Liver (tissue), 9 donors: ENCODE measurements around the gene RBFOX1. TPM values are rescaled to one million over a fixed set of nuclear protein-coding genes. Genes with fewer than 3 reads are reported as not detected.

Source experiments
- DNase-seq: peaks from one replicate; pipeline ENCODE4 v3.0.0-alpha.2; 2017; ENCODE audit warnings: low spot score
- H3K27ac ChIP-seq, 2 donors: one replicate each; pipeline ENCODE4 v1.7.0; 2013; ENCODE audit warnings: inconsistent platforms in 2 of 2, low read length in 2 of 2, control low read depth in 1 of 2, low read depth in 1 of 2, mild to moderate bottlenecking in 1 of 2
- H3K27me3 ChIP-seq, 4 donors: one replicate each; pipeline versions ENCODE4 v1.6.1 to v1.7.0; 2013; ENCODE audit warnings: low read length in 3 of 4, inconsistent platforms in 1 of 4, mild to moderate bottlenecking in 1 of 4, moderate library complexity in 1 of 4; ENCODE audit not compliant: control insufficient read depth in 4 of 4, insufficient read depth in 4 of 4
- H3K36me3 ChIP-seq, 4 donors: one replicate each; pipeline versions ENCODE4 v1.6.1 to v1.7.0; 2013; ENCODE audit warnings: low read length in 3 of 4, mild to moderate bottlenecking in 3 of 4, low read depth in 1 of 4, moderate library complexity in 1 of 4; ENCODE audit not compliant: control insufficient read depth in 4 of 4, insufficient read depth in 3 of 4
- H3K4me1 ChIP-seq, 4 donors: one replicate each; pipeline versions ENCODE4 v1.6.1 to v1.7.0; 2013; ENCODE audit warnings: low read length in 3 of 4, mild to moderate bottlenecking in 3 of 4, moderate library complexity in 1 of 4; ENCODE audit not compliant: control insufficient read depth in 4 of 4, insufficient read depth in 4 of 4
- H3K4me3 ChIP-seq, 3 donors: one replicate each; pipeline versions ENCODE4 v1.6.1 to v1.7.0; 2013; ENCODE audit warnings: low read length in 3 of 3, control low read depth in 1 of 3, low read depth in 1 of 3, mild to moderate bottlenecking in 1 of 3
- H3K9ac ChIP-seq, 2 donors: one replicate each; pipeline ENCODE4 v1.7.0; 2013; ENCODE audit warnings: low read length in 2 of 2, mild to moderate bottlenecking in 2 of 2, moderate library complexity in 2 of 2, control low read depth in 1 of 2, low read depth in 1 of 2
- H3K9me3 ChIP-seq, 4 donors: one replicate each; pipeline versions ENCODE4 v1.6.1 to v1.7.0; 2013; ENCODE audit warnings: low read length in 3 of 4; ENCODE audit not compliant: control insufficient read depth in 4 of 4
- CTCF ChIP-seq: fragments of 150-350 bp; IDR thresholded peaks from 2 replicates; pipeline ENCODE4 v1.5.1; 2017; ENCODE audit warnings: improper control_type of control experiment, low read depth, low read length; ENCODE audit not compliant: missing input control
- FOXA1 ChIP-seq: IDR thresholded peaks from 2 replicates; pipeline ENCODE4 v1.6.1; 2016; ENCODE audit warnings: antibody characterized with exemption
- FOXA2 ChIP-seq: IDR thresholded peaks from 2 replicates; pipeline ENCODE4 v1.6.1; 2016; ENCODE audit warnings: antibody characterized with exemption
- GABPA ChIP-seq, 2 donors: IDR thresholded peaks in 1 of 2; conservative IDR thresholded peaks in 1 of 2; 2 replicates each; pipeline ENCODE4 v1.6.1; 2016; ENCODE audit warnings: antibody characterized with exemption in 2 of 2, mild to moderate bottlenecking in 1 of 2, moderate library complexity in 1 of 2
- HNF4G ChIP-seq: IDR thresholded peaks from 2 replicates; pipeline ENCODE4 v1.6.1; 2016; ENCODE audit warnings: antibody characterized with exemption
- JUND ChIP-seq, 2 donors: IDR thresholded peaks; 2 replicates each; pipeline ENCODE4 v1.6.1; 2016; ENCODE audit warnings: antibody characterized with exemption in 2 of 2
- MAX ChIP-seq: IDR thresholded peaks from 2 replicates; pipeline ENCODE4 v1.6.1; 2016; ENCODE audit warnings: antibody characterized with exemption
- NR2F2 ChIP-seq: IDR thresholded peaks from 2 replicates; pipeline ENCODE4 v1.6.1; 2016; ENCODE audit warnings: antibody characterized with exemption
- RAD21 ChIP-seq, 2 donors: IDR thresholded peaks; 2 replicates each; pipeline ENCODE4 v1.6.1; 2016; ENCODE audit warnings: antibody characterized with exemption in 2 of 2, mild to moderate bottlenecking in 2 of 2
- REST ChIP-seq: IDR thresholded peaks from 2 replicates; pipeline ENCODE4 v1.6.1; 2016; ENCODE audit warnings: antibody characterized with exemption, mild to moderate bottlenecking
- RXRA ChIP-seq, 2 donors: IDR thresholded peaks; 2 replicates each; pipeline ENCODE4 v1.6.1; 2017 to 2018; ENCODE audit warnings: antibody characterized with exemption in 2 of 2, mild to moderate bottlenecking in 1 of 2
- SP1 ChIP-seq: IDR thresholded peaks from 2 replicates; pipeline ENCODE4 v1.6.1; 2018; ENCODE audit warnings: antibody characterized with exemption, mild to moderate bottlenecking
- TAF1 ChIP-seq: conservative IDR thresholded peaks from 2 replicates; pipeline ENCODE4 v1.6.1; 2016; ENCODE audit warnings: antibody characterized with exemption, mild to moderate bottlenecking
- YY1 ChIP-seq: IDR thresholded peaks from 2 replicates; pipeline ENCODE4 v1.6.1; 2016; ENCODE audit warnings: antibody characterized with exemption, mild to moderate bottlenecking
- ZBTB33 ChIP-seq: IDR thresholded peaks from 2 replicates; pipeline ENCODE4 v1.6.1; 2016; ENCODE audit warnings: antibody characterized with exemption
- WGBS: extraction: QIAGEN DNeasy Blood & Tissue Kit; methylation state at CpG from one replicate; pipeline ENCODE4 v1.1.7; 2013; 5-methylcytosine and 5-hydroxymethylcytosine counted together
- polyA plus RNA-seq, 2 donors: library from polyadenylated mRNA; stranded (reverse) in 1 of 2; unstranded in 1 of 2; fragments of 200-250 nt in 1 of 2; fragments of >200 nt in 1 of 2; fragmentation: Nextera tagmentation in 1 of 2; extraction: Ambion mirVana in 1 of 2; gene quantifications; one replicate each; pipeline versions ENCODE4 v1.2.1 to v1.2.3, GENCODE V29; 2013 to 2015
- total RNA-seq, 2 donors: library from RNA; depleted of rRNA; stranded (reverse); fragments of >200 nt; gene quantifications; one replicate each; pipeline ENCODE4 v1.2.3, GENCODE V29; 2014
- donor health status: healthy.
- donor health status: healthy.
- donor health status: healthy.
- donor health status: healthy.
- donor health status: healthy.

RBFOX1 gene
- total and polyA plus RNA-seq, 4 donors = not detected

GRCh38 chr16:7369204-7369603 lies 36.6 kb downstream of the RBFOX1 start:
- 46% methylated on average over 4 of the region's 4 CpGs for WGBS
- no peak for TF ChIP-seq JUND (IDR thresholded peaks at IDR 0.05)
- Histone ChIP-seq H3K4me1 (no peaks in the 10 kb centered on the region), H3K9me3 (peaks cover 0 to 4% (median 0%) of the 10 kb centered on the region in 4 donors), H3K27me3 (no peaks in the 10 kb centered on the region), H3K36me3 (no peaks in the 10 kb centered on the region), H3K9ac (no peak overlapping the region), H3K4me3 (no peak overlapping the region), H3K27ac (no peak overlapping the region)
- no peak for DNase-seq

GRCh38 chr16:7372095-7372494 lies 39.5 kb downstream of the RBFOX1 start:
- Histone ChIP-seq H3K4me1 (no peaks in the 10 kb centered on the region), H3K9ac (no peak overlapping the region), H3K9me3 (no peaks in the 10 kb centered on the region), H3K27me3 (no peaks in the 10 kb centered on the region), H3K36me3 (no peaks in the 10 kb centered on the region), H3K4me3 (no peak overlapping the region), H3K27ac (no peak overlapping the region)
- 84% methylated on average over 4 of the region's 4 CpGs for WGBS
- TF ChIP-seq MAX = no peak
- TF ChIP-seq JUND (IDR thresholded peaks at IDR 0.05) = no peak
- no peak for TF ChIP-seq TAF1
- no peak for TF ChIP-seq ZBTB33
- no peak for TF ChIP-seq SP1
- no peak for TF ChIP-seq REST
- no peak for TF ChIP-seq RAD21 (IDR thresholded peaks at IDR 0.05)
- no peak for TF ChIP-seq NR2F2
- no peak for TF ChIP-seq FOXA1
- TF ChIP-seq RXRA (IDR thresholded peaks at IDR 0.05) = no peak
- no peak for TF ChIP-seq GABPA (IDR thresholded peaks at IDR 0.05 in 1 of 2, conservative IDR thresholded peaks at IDR 0.05 in 1 of 2)
- no peak for TF ChIP-seq CTCF
- no peak for TF ChIP-seq HNF4G
- no peak for TF ChIP-seq YY1
- no peak for TF ChIP-seq FOXA2
- DNase-seq = no peak
